ENCODE results near the gene RERGL. TPM values are rescaled to one million over a fixed set of nuclear protein-coding genes. Genes with fewer than 3 reads are reported as not detected.
"Not testable (repeated sequence)": the region's sequence is repeated elsewhere in the genome, so short reads cannot be mapped to it uniquely, and the experiment has no call there.

Gene RERGL
- total RNA-seq, 1 donor from 2014 or later = not detected

DNA sequence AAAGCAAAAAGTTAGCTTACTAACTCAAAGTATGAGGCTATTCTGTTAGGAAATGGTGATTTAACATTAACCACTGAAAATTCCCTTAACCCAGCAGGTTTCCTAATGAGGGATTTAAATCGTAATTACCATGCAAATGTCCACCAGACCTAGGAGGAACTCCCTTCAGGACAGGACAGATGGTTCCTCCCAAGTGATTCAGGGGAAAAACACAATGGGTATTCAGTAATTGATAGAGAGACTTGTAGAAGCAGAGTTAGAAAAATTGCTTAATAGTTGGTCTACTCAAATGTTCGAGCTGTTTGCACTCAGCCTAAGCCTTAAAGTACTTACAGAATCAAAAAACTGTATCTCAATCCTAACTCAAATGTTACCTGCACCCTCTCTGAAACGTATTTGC is 21.6 kb downstream of the RERGL start:
- Mint-ChIP-seq H3K27ac (no peak overlapping the region), H3K4me1 (no peaks in the 10 kb centered on the region), H3K36me3 (ENCODE audit: low read depth) (no peaks in the 10 kb centered on the region), H3K9me3 (peaks cover 12% of the 10 kb centered on the region), H3K4me3 (no peak overlapping the region), H3K27me3 (no peaks in the 10 kb centered on the region)
- no peak for DNase-seq
- intact Hi-C loops (cut with micrococcal nuclease) = no loop called here

- Mint-ChIP-seq H3K4me3 (no peak overlapping the region), H3K4me1 (no peaks in the 10 kb centered on the region), H3K36me3 (ENCODE audit: low read depth) (no peaks in the 10 kb centered on the region), H3K9me3 (peaks cover 12% of the 10 kb centered on the region), H3K27ac (no peak overlapping the region), H3K27me3 (no peaks in the 10 kb centered on the region)
- intact Hi-C loops (cut with micrococcal nuclease) = no loop called here
- no peak for DNase-seq
Measured at GRCh38 chr12:18066666-18067065, 23.3 kb downstream of the RERGL start.

DNA sequence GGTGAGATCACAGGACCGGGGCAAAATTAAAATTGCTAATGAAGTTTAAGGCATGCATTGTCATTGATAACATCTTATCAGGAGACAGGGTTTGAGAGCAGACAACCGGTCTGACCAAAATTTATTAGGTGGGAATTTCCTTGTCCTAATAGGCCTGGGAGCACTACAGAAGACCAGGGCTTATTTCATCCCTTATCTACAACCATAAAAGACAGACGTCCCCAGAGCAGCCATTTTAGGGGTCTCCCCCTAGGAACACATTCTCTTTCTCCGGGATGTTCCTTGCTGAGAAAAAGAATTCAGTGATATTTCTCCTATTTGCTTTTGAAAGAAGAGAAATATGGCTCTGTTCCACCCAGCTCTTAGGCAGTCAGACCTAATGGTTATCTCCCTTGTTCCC is 27.1 kb downstream of the RERGL start:
- H3K9me3 Mint-ChIP-seq = peaks cover 12% of the 10 kb centered on the region
- H3K36me3 Mint-ChIP-seq (ENCODE audit: low read depth); H3K4me3 Mint-ChIP-seq; H3K27ac Mint-ChIP-seq; intact Hi-C loops (cut with micrococcal nuclease); H3K4me1 Mint-ChIP-seq; DNase-seq; H3K27me3 Mint-ChIP-seq: not testable (repeated sequence)

- H3K36me3 Mint-ChIP-seq (ENCODE audit: low read depth) = no peaks in the 10 kb centered on the region
- intact Hi-C loops (cut with micrococcal nuclease) = no loop called here
- H3K27ac Mint-ChIP-seq = no peak overlapping the region
- no peaks in the 10 kb centered on the region for H3K4me1 Mint-ChIP-seq
- no peaks in the 10 kb centered on the region for H3K27me3 Mint-ChIP-seq
- H3K4me3 Mint-ChIP-seq = no peak overlapping the region
- DNase-seq = no peak
- H3K9me3 Mint-ChIP-seq = peaks cover 10% of the 10 kb centered on the region
Measured at GRCh38 chr12:18057051-18057450, 32.9 kb downstream of the RERGL start.

DNA sequence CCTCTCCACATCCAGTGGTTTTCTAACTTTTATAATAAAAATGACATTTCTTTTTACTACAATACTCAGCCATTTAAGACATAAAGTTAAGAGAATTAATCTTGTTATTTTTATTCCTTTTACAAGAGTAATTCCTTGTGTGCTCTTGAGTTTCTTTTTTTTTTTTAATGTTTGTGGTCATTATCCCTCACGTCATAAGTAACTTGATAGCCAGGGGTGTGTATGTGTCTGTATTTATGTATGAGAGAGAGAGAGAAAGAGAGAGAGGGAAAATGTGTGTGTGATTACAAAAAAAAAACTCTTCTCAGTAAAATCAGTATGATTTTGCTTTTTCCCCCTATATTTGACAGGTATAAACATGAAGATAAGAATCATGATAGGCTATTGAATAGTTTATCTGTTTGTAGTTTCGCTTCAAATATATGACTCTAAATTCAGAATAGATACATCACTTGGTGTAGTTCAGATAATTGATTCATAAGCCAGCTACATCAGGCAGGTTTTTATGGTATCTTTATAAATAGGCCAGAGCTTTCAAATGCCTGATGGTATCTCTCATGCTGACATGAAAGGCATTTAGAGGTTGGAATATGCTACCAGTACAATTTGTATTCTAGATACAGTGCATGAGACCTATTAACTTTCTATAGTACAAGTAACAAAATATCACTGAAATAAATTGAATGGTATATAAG is 34.9 kb downstream of the RERGL start:
- Mint-ChIP-seq H3K27me3 (no peaks in the 10 kb centered on the region), H3K36me3 (ENCODE audit: low read depth) (no peaks in the 10 kb centered on the region), H3K27ac (no peak overlapping the region), H3K4me1 (no peaks in the 10 kb centered on the region), H3K9me3 (peaks cover 15% of the 10 kb centered on the region), H3K4me3 (no peak overlapping the region)
- intact Hi-C loops (cut with micrococcal nuclease) = no loop called here
- no peak for DNase-seq

- intact Hi-C loops (cut with micrococcal nuclease) = no loop called here
- Mint-ChIP-seq H3K4me1 (no peaks in the 10 kb centered on the region), H3K4me3 (no peak overlapping the region), H3K9me3 (peaks cover 6% of the 10 kb centered on the region), H3K36me3 (ENCODE audit: low read depth) (no peaks in the 10 kb centered on the region), H3K27ac (no peak overlapping the region), H3K27me3 (no peaks in the 10 kb centered on the region)
- no peak for DNase-seq
Measured at GRCh38 chr12:18045446-18045992, 44.5 kb downstream of the RERGL start.

DNA sequence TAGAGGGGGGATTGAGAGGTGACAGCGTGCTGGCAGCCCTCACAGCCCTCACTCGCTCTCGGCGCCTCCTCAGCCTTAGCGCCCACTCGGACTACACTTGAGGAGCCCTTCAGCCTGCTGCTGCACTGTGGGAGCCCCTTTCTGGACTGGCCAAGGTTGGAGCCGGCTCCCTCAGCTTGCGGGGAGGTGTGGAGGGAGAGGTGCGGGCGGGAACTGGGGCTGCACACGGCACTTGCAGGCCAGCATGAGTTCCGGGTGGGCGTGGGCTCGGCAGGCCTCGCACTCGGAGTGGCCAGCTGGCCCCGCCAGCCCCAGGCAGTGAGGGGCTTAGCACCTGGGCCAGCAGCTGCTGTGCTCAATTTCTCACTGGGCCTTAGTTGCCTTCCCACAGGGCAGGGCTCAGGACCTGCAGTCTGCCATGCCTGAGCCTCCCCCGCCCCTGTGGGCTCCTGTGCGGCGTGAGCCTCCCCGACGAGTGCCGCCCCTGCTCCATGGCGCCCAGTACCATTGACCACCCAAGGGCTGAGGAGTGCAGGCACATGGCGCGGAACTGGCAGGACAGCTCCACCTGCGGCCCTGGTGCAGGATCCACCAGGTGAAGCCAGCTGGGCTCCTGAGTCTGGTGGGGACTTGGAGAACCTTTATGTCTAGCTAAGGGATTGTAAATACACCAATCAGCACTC is 49.8 kb downstream of the RERGL start:
- DNase-seq; H3K27me3 Mint-ChIP-seq; intact Hi-C loops (cut with micrococcal nuclease); H3K36me3 Mint-ChIP-seq (ENCODE audit: low read depth); H3K4me3 Mint-ChIP-seq; H3K4me1 Mint-ChIP-seq; H3K27ac Mint-ChIP-seq: not testable (repeated sequence)
- peaks cover 20% of the 10 kb centered on the region for H3K9me3 Mint-ChIP-seq

Other genes with a start within 250 kb of the RERGL start
- not detected in 2 replicates for gene PIK3C2G, start 171.3 kb upstream of the RERGL start, total RNA-seq